ENCODE measurements around the gene DMD. TPM values are rescaled to one million over a fixed set of nuclear protein-coding genes. Genes with fewer than 3 reads are reported as not detected.

DMD gene
- total and polyA plus RNA-seq, 4 experiments from 2014 or later, result 0.18 to 0.55 (median 0.19) TPM; not detected in 1

DNA sequence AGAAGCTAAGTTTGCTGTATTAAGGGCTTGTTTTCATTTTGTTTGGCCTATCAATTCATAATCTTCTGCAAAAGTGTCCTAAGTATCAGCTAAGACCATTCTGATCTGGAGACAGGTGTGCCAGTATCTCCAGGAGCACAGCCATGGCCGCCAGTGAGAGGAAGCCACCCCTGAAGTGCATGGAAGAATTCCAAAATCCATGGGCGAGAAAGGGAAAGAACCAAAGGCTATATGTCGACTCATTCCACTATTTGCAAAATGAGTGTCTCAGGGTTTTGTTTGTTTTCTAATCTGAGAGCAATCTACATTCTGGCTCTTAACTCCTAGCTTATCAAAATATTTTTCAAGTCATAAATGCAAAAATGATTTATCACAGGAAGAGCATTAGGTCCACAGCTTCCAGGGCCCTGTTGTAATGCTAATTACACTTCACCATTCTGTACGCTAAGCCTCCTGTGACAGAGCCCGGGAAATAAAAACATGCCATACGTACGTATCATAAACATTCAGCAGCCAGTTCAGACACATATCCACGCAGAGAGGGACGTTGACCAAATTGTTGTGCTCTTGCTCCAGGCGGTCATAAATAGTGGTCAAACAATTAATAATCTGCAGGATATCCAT, 2002.2 kb downstream of the DMD start:
- Histone ChIP-seq H3K9me3 (ENCODE audit: control insufficient read depth in 1 of 2, low read length in 2 of 2) (no peaks in the 10 kb centered on the region), H3K4me1 (ENCODE audit: insufficient read depth, low read length) (no peaks in the 10 kb centered on the region), H3K27me3 (ENCODE audit: insufficient read depth, low read length) (no peaks in the 10 kb centered on the region), H3K36me3 (ENCODE audit: insufficient read depth, low read length) (no peaks in the 10 kb centered on the region), H3K4me3 (ENCODE audit: low read length in 2 of 2) (no peak overlapping the region), H3K27ac (ENCODE audit: low read depth, low read length) (no peak overlapping the region)
- Mint-ChIP-seq H3K9me3 (no peaks in the 10 kb centered on the region), H3K36me3 (no peaks in the 10 kb centered on the region), H3K27ac (no peak overlapping the region), H3K4me3 (no peak overlapping the region), H3K4me1 (no peaks in the 10 kb centered on the region), H3K27me3 (no peaks in the 10 kb centered on the region)
- intact Hi-C loops (cut with micrococcal nuclease), result no loop called here
- DNase-seq, result no peak
- ChIA-PET CTCF (ENCODE audit: partially characterized antibody) (no interaction called here), POLR2A (ENCODE audit: partially characterized antibody) (no interaction called here)

GRCh38 chrX:31201503-31201902, 2009.8 kb downstream of the DMD start:
- Mint-ChIP-seq H3K4me3 (no peak overlapping the region), H3K36me3 (no peaks in the 10 kb centered on the region), H3K27me3 (no peaks in the 10 kb centered on the region), H3K27ac (no peak overlapping the region), H3K9me3 (no peaks in the 10 kb centered on the region), H3K4me1 (no peaks in the 10 kb centered on the region)
- H3K4me3 ChIP-seq (ENCODE audit: low read length in 2 of 2), result no peak overlapping the region
- no peak for DNase-seq
- ChIA-PET CTCF (ENCODE audit: partially characterized antibody) (no interaction called here), POLR2A (ENCODE audit: partially characterized antibody) (no interaction called here)
- no peaks in the 10 kb centered on the region for H3K4me1 ChIP-seq (ENCODE audit: insufficient read depth, low read length)
- no peaks in the 10 kb centered on the region for H3K27me3 ChIP-seq (ENCODE audit: insufficient read depth, low read length)
- H3K27ac ChIP-seq (ENCODE audit: low read depth, low read length), result no peak overlapping the region
- H3K36me3 ChIP-seq (ENCODE audit: insufficient read depth, low read length), result no peaks in the 10 kb centered on the region
- intact Hi-C loops (cut with micrococcal nuclease), result no loop called here
- no peaks in the 10 kb centered on the region for H3K9me3 ChIP-seq (ENCODE audit: control insufficient read depth in 1 of 2, low read length in 2 of 2)

GRCh38 chrX:31200430-31200829, 2010.9 kb downstream of the DMD start:
- no peak overlapping the region for H3K27ac Mint-ChIP-seq
- no peaks in the 10 kb centered on the region for H3K27me3 Mint-ChIP-seq
- intact Hi-C loops (cut with micrococcal nuclease), result no loop called here
- no peaks in the 10 kb centered on the region for H3K36me3 Mint-ChIP-seq
- no peak for DNase-seq
- no peaks in the 10 kb centered on the region for H3K9me3 Mint-ChIP-seq
- Histone ChIP-seq H3K4me3 (ENCODE audit: low read length in 2 of 2) (no peak overlapping the region), H3K4me1 (ENCODE audit: insufficient read depth, low read length) (no peaks in the 10 kb centered on the region), H3K27ac (ENCODE audit: low read depth, low read length) (no peak overlapping the region), H3K36me3 (ENCODE audit: insufficient read depth, low read length) (no peaks in the 10 kb centered on the region), H3K27me3 (ENCODE audit: insufficient read depth, low read length) (no peaks in the 10 kb centered on the region), H3K9me3 (ENCODE audit: control insufficient read depth in 1 of 2, low read length in 2 of 2) (no peaks in the 10 kb centered on the region)
- H3K4me3 Mint-ChIP-seq, result no peak overlapping the region
- POLR2A ChIA-PET (ENCODE audit: partially characterized antibody), result no interaction called here
- no peaks in the 10 kb centered on the region for H3K4me1 Mint-ChIP-seq
- CTCF ChIA-PET (ENCODE audit: partially characterized antibody), result no interaction called here

DNA sequence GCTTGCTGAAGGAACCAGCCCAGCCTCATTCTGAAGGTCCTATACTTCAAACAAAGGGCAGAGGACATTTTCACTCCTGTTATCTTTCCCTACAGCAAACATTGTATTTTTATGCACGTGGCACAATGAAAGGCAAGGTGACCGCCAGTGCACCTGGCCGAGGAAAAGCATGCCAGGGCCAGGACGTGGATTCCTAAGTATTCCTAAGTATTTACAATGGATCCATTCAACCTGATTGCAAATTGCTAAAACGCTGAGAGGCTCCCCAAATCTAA, 2011.6 kb downstream of the DMD start:
- intact Hi-C loops (cut with micrococcal nuclease), result no loop called here
- Mint-ChIP-seq H3K4me1 (no peaks in the 10 kb centered on the region), H3K36me3 (no peaks in the 10 kb centered on the region), H3K27ac (no peak overlapping the region), H3K27me3 (no peaks in the 10 kb centered on the region), H3K4me3 (no peak overlapping the region), H3K9me3 (peaks cover 0 to under 1% (median 0%) of the 10 kb centered on the region in 8 donors)
- ChIA-PET POLR2A (ENCODE audit: partially characterized antibody) (no interaction called here), CTCF (ENCODE audit: partially characterized antibody) (no interaction called here)
- H3K27ac ChIP-seq (ENCODE audit: low read depth, low read length), result no peak overlapping the region
- no peak for DNase-seq
- H3K9me3 ChIP-seq (ENCODE audit: control insufficient read depth in 1 of 2, low read length in 2 of 2), result no peaks in the 10 kb centered on the region
- no peaks in the 10 kb centered on the region for H3K4me1 ChIP-seq (ENCODE audit: insufficient read depth, low read length)
- H3K36me3 ChIP-seq (ENCODE audit: insufficient read depth, low read length), result no peaks in the 10 kb centered on the region
- no peak overlapping the region for H3K4me3 ChIP-seq (ENCODE audit: low read length in 2 of 2)
- H3K27me3 ChIP-seq (ENCODE audit: insufficient read depth, low read length), result no peaks in the 10 kb centered on the region

DNA sequence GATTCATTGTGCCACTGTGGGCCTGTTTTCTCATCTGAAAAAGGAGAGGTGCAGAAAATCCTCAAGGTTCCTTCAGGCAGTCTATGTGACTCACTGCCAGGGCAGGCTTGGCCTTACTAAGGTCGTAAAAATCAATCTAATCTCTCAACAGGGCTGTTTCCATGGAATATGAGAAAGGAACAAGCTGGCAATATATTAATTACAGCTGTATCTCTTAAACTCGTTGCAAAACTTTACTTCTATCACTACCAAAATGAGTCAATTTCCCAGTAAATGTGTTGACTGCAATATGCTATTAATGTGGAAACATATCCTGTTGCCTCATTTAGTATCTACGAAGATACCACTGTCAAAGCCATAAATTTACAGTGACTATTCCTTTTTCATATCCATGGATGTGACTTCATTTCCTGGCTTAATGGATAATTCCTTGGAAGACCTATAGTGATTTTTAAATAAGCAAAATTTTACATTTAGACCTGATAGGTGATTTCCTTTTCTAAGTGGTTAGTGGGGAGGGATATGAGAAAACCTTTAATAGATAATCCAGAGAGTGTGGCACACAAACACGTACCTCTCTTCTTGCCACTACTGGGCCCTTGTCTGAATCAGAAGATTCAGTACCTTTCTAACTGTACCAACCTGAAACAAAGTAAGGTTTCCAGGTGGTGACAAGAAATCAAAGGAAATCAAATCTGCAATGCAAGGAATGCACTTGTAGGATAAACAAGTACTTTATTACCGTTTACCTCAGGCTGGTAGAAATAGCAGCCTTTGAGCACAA, 2012.1 kb downstream of the DMD start:
- H3K9me3 Mint-ChIP-seq, result peaks cover 0 to 2% (median 0%) of the 10 kb centered on the region in 8 donors
- DNase-seq, result no peak
- H3K27me3 Mint-ChIP-seq, result peaks cover 0 to 1% of the 10 kb centered on the region in 2 donors
- Histone ChIP-seq H3K27ac (ENCODE audit: low read depth, low read length) (no peak overlapping the region), H3K4me1 (ENCODE audit: insufficient read depth, low read length) (no peaks in the 10 kb centered on the region), H3K27me3 (ENCODE audit: insufficient read depth, low read length) (no peaks in the 10 kb centered on the region), H3K4me3 (ENCODE audit: low read length in 2 of 2) (no peak overlapping the region), H3K36me3 (ENCODE audit: insufficient read depth, low read length) (no peaks in the 10 kb centered on the region), H3K9me3 (ENCODE audit: control insufficient read depth in 1 of 2, low read length in 2 of 2) (no peaks in the 10 kb centered on the region)
- CTCF ChIA-PET (ENCODE audit: partially characterized antibody), result no interaction called here
- no peak overlapping the region for H3K4me3 Mint-ChIP-seq
- POLR2A ChIA-PET (ENCODE audit: partially characterized antibody), result no interaction called here
- H3K4me1 Mint-ChIP-seq, result no peaks in the 10 kb centered on the region
- intact Hi-C loops (cut with micrococcal nuclease), result no loop called here
- H3K27ac Mint-ChIP-seq, result no peak overlapping the region
- H3K36me3 Mint-ChIP-seq, result no peaks in the 10 kb centered on the region

GRCh38 chrX:31190221-31190975, 2021.0 kb downstream of the DMD start:
- Histone ChIP-seq H3K9me3 (ENCODE audit: control insufficient read depth in 1 of 2, low read length in 2 of 2) (no peaks in the 10 kb centered on the region), H3K27ac (ENCODE audit: low read depth, low read length) (no peak overlapping the region), H3K27me3 (ENCODE audit: insufficient read depth, low read length) (no peaks in the 10 kb centered on the region), H3K4me3 (ENCODE audit: low read length in 2 of 2) (no peak overlapping the region), H3K4me1 (ENCODE audit: insufficient read depth, low read length) (no peaks in the 10 kb centered on the region), H3K36me3 (ENCODE audit: insufficient read depth, low read length) (no peaks in the 10 kb centered on the region)
- H3K27me3 Mint-ChIP-seq, result peaks cover 0 to 1% of the 10 kb centered on the region in 2 donors
- POLR2A ChIA-PET (ENCODE audit: partially characterized antibody), result no interaction called here
- intact Hi-C loops (cut with micrococcal nuclease), result no loop called here
- DNase-seq, result no peak
- CTCF ChIA-PET (ENCODE audit: partially characterized antibody), result no interaction called here
- H3K36me3 Mint-ChIP-seq, result no peaks in the 10 kb centered on the region
- no peak overlapping the region for H3K27ac Mint-ChIP-seq
- no peaks in the 10 kb centered on the region for H3K4me1 Mint-ChIP-seq
- H3K9me3 Mint-ChIP-seq, result peaks cover 0 to 2% (median 0%) of the 10 kb centered on the region in 8 donors
- no peak overlapping the region for H3K4me3 Mint-ChIP-seq

- H3K36me3 ChIP-seq (ENCODE audit: insufficient read depth, low read length), result no peaks in the 10 kb centered on the region
- H3K4me3 ChIP-seq (ENCODE audit: low read length in 2 of 2), result no peak overlapping the region
- CTCF ChIA-PET (ENCODE audit: partially characterized antibody), result no interaction called here
- Mint-ChIP-seq H3K36me3 (no peaks in the 10 kb centered on the region), H3K27ac (no peak overlapping the region), H3K27me3 (no peaks in the 10 kb centered on the region), H3K9me3 (peaks cover 0 to 4% (median 0%) of the 10 kb centered on the region in 8 donors), H3K4me3 (no peak overlapping the region), H3K4me1 (no peaks in the 10 kb centered on the region)
- no peaks in the 10 kb centered on the region for H3K27me3 ChIP-seq (ENCODE audit: insufficient read depth, low read length)
- no peak for DNase-seq
- POLR2A ChIA-PET (ENCODE audit: partially characterized antibody), result no interaction called here
- intact Hi-C loops (cut with micrococcal nuclease), result no loop called here
- H3K4me1 ChIP-seq (ENCODE audit: insufficient read depth, low read length), result no peaks in the 10 kb centered on the region
- no peaks in the 10 kb centered on the region for H3K9me3 ChIP-seq (ENCODE audit: control insufficient read depth in 1 of 2, low read length in 2 of 2)
- no peak overlapping the region for H3K27ac ChIP-seq (ENCODE audit: low read depth, low read length)
Measured at GRCh38 chrX:31186693-31187338, 2024.5 kb downstream of the DMD start.
